ENCODE measurements around the gene TFAP2D. TPM values are rescaled to one million over a fixed set of nuclear protein-coding genes. Genes with fewer than 3 reads are reported as not detected.

Gene TFAP2D
- total and polyA plus RNA-seq, 2 of the 4 experiments (the other 2 are of a cell fraction) = not detected

GRCh38 chr6:50791900-50792508, 78.7 kb downstream of the TFAP2D start:
- no peak overlapping the region for H3K4ac ChIP-seq (ENCODE audit: low read depth, low read length)
- ChIA-PET CTCF (no interaction called here), POLR2A (ENCODE audit: unreplicated experiment) (no interaction called here)
- H4K8ac ChIP-seq (ENCODE audit: low read depth in 2 of 2, low read length in 2 of 2) = no peak overlapping the region
- intact Hi-C loops (cut with micrococcal nuclease) = loop anchor here (1.0 kb wide), 1 partner anchor 664 kb away; no protein-coding TSS in a partner anchor
- no peak overlapping the region for H2BK15ac ChIP-seq (ENCODE audit: low read depth, low read length)
- no peak overlapping the region for H3K27ac ChIP-seq (ENCODE audit: insufficient read depth, low read length)
- H2BK5ac ChIP-seq (ENCODE audit: low read depth, low read length, poor library complexity, severe bottlenecking) = no peak overlapping the region
- in situ Hi-C loops (cut with MboI; ENCODE audit: low sequenced_read_pairs) = no loop called here
- no peak overlapping the region for H3K4me3 ChIP-seq (ENCODE audit: insufficient read depth, low read depth, low read length)
- no peak overlapping the region for H2BK20ac ChIP-seq (ENCODE audit: low read depth, low read length)
- no peak overlapping the region for H3K14ac ChIP-seq (replicated peaks; ENCODE audit: low read depth, low read length)
- peak; percentile 48; the same call in 1 of the 2 replicates for ATAC-seq (ENCODE audit: low read depth)
- no peak overlapping the region for H2AK5ac ChIP-seq (ENCODE audit: low read depth, low read length)
- no peak overlapping the region for H3K4me2 ChIP-seq (ENCODE audit: low read depth, low read length)
- H3K56ac ChIP-seq (ENCODE audit: extremely low read depth, insufficient read depth, low read length) = no peak overlapping the region
- BruUV-seq (replicated peaks) = no TSS peak
- no peaks in the 10 kb centered on the region for H3K79me1 ChIP-seq (ENCODE audit: low read depth in 1 of 2, low read length in 2 of 2)
- no peak overlapping the region for H3K23ac ChIP-seq (ENCODE audit: low read depth, low read length)
- no peak overlapping the region for H2AK9ac ChIP-seq (replicated peaks; ENCODE audit: low read depth, low read length, poor library complexity)
- no peak overlapping the region for H4K91ac ChIP-seq (ENCODE audit: insufficient read depth, low read depth, low read length)
- no peaks in the 10 kb centered on the region for H3K27me3 ChIP-seq (ENCODE audit: control insufficient read depth, insufficient read depth, low read length)
- peak; percentile 30 for DNase-seq
- H3K36me3 ChIP-seq (ENCODE audit: control insufficient read depth, insufficient read depth, low read length) = no peaks in the 10 kb centered on the region
- H3K9me1 ChIP-seq (ENCODE audit: insufficient read depth, low read length) = no peaks in the 10 kb centered on the region
- H3K9ac ChIP-seq (ENCODE audit: low read depth, low read length) = no peak overlapping the region
- TF ChIP-seq FOS (IDR thresholded peaks at IDR 0.05; ENCODE audit: low read depth, low read length) (no peak), RAD21 (IDR thresholded peaks at IDR 0.05; ENCODE audit: low read length) (peak; percentile 51), NFE2L2 (IDR thresholded peaks at IDR 0.05; ENCODE audit: low read depth, low read length) (no peak), BHLHE40 (IDR thresholded peaks at IDR 0.05; ENCODE audit: low read depth, low read length) (no peak), RCOR1 (IDR thresholded peaks at IDR 0.05; ENCODE audit: insufficient replicate concordance, low read length) (no peak), MAZ (IDR thresholded peaks at IDR 0.05; ENCODE audit: borderline replicate concordance, low read depth, low read length) (no peak), CTCF (conservative IDR thresholded peaks at IDR 0.05; ENCODE audit: low read depth, low read length) (peak; percentile 68), MXI1 (IDR thresholded peaks at IDR 0.05; ENCODE audit: borderline replicate concordance, low read depth, low read length) (no peak), ELK1 (IDR thresholded peaks at IDR 0.05; ENCODE audit: borderline replicate concordance, low read depth, low read length) (no peak), MAFK (IDR thresholded peaks at IDR 0.05; ENCODE audit: low read depth, low read length) (no peak), SMC3 (IDR thresholded peaks at IDR 0.05; ENCODE audit: low read depth, low read length) (peak; percentile 28; the same call in 1 of the 2 replicates), RFX5 (IDR thresholded peaks at IDR 0.05; ENCODE audit: low read depth, low read length) (no peak), CEBPB (IDR thresholded peaks at IDR 0.05; ENCODE audit: low read depth, low read length) (no peak), USF2 (IDR thresholded peaks at IDR 0.05; ENCODE audit: low read depth, low read length) (no peak), POLR2A (IDR thresholded peaks at IDR 0.05; ENCODE audit: low read depth, low read length) (no peak), CHD1 (IDR thresholded peaks at IDR 0.05; ENCODE audit: low read depth, low read length) (no peak)
- no peak overlapping the region for H2AFZ ChIP-seq (replicated peaks; ENCODE audit: low read length, poor library complexity)
- no peaks in the 10 kb centered on the region for H3K9me3 ChIP-seq (ENCODE audit: control insufficient read depth, insufficient read depth, low read length)
- no peak overlapping the region for H4K5ac ChIP-seq (ENCODE audit: low read depth, low read length)
- H3K18ac ChIP-seq (ENCODE audit: low read depth, low read length) = no peak overlapping the region
- H4K20me1 ChIP-seq (ENCODE audit: insufficient read depth, low read length) = no peaks in the 10 kb centered on the region
- dilution Hi-C loops (cut with HindIII; ENCODE audit: low sequenced_read_pairs, unreplicated experiment) = no loop called here
- no peak overlapping the region for H2BK120ac ChIP-seq (ENCODE audit: low read depth, low read length)
- WGBS, 2 experiments (ENCODE audit: extremely low coverage in 2 of 2, insufficient read length in 1 of 2) = no CpG with 5 or more reads among the region's 3 CpGs
- no peaks in the 10 kb centered on the region for H3K4me1 ChIP-seq (ENCODE audit: control insufficient read depth, insufficient read depth, low read length)
